Common myeloid progenitor, CD34-positive (primary cell): ENCODE results near the gene FXR2.
"Not testable (repeated sequence)": the region's sequence is repeated elsewhere in the genome, so short reads cannot be mapped to it uniquely, and the experiment has no call there.

Experiments
- CTCF ChIA-PET: fragments of 350-600 bp; sonication (Branson Sonifier 250); formaldehyde crosslinking; loops from one replicate; lab custom pipeline; 2021; ENCODE audit warnings: antibody characterized with exemption; lab: Charles Lee
- POLR2A ChIA-PET: fragments of 350-600 bp; sonication (Branson Sonifier 250); formaldehyde crosslinking; loops from one replicate; lab custom pipeline; 2021; ENCODE audit warnings: antibody characterized with exemption; lab: Charles Lee
- DNase-seq, 3 donors: peaks; one replicate each; pipeline versions ENCODE4 v3.0.0 to v3.0.0-alpha.2; 2013
- H3K27ac ChIP-seq, 2 experiments: 1 replicate in 1 of 2; 2 replicates in 1 of 2; pipeline ENCODE4 v1.7.0; 2013; ENCODE audit warnings: inconsistent platforms in 2 of 2, low read length in 2 of 2, mild to moderate bottlenecking in 2 of 2, low read depth in 1 of 2, moderate library complexity in 1 of 2; ENCODE audit not compliant: severe bottlenecking in 2 of 2, insufficient read depth in 1 of 2, poor library complexity in 1 of 2
- H3K27me3 ChIP-seq, 5 experiments: replicated peaks in 2 of 5; 1 replicate in 3 of 5; 2 replicates in 2 of 5; pipeline versions ENCODE4 v1.6.1 to v1.7.0; 2013; ENCODE audit warnings: low read length in 4 of 5, mild to moderate bottlenecking in 2 of 5, moderate library complexity in 2 of 5, inconsistent platforms in 1 of 5; ENCODE audit not compliant: insufficient read depth in 5 of 5, control insufficient read depth in 4 of 5
- H3K36me3 ChIP-seq, 4 experiments: 1 replicate in 2 of 4; 2 replicates in 2 of 4; pipeline versions ENCODE4 v1.6.1 to v1.7.0; 2013; ENCODE audit warnings: low read length in 3 of 4, control low read depth in 1 of 4, mild to moderate bottlenecking in 1 of 4; ENCODE audit not compliant: control insufficient read depth in 4 of 4, insufficient read depth in 4 of 4
- H3K4me1 ChIP-seq, 4 experiments: 1 replicate in 3 of 4; 2 replicates in 1 of 4; pipeline versions ENCODE4 v1.6.1 to v1.7.1; 2013; ENCODE audit warnings: low read length in 3 of 4, mild to moderate bottlenecking in 3 of 4, control low read depth in 1 of 4, inconsistent platforms in 1 of 4, moderate library complexity in 1 of 4; ENCODE audit not compliant: control insufficient read depth in 4 of 4, insufficient read depth in 4 of 4; ENCODE audit errors: control extremely low read depth in 1 of 4
- H3K4me3 ChIP-seq, 7 experiments: 1 replicate in 4 of 7; 2 replicates in 3 of 7; pipeline versions ENCODE4 v1.5.1 to v1.7.0; 2013; ENCODE audit warnings: mild to moderate bottlenecking in 7 of 7, low read length in 6 of 7, moderate library complexity in 6 of 7, inconsistent platforms in 2 of 7, low read depth in 2 of 7, control low read depth in 1 of 7; ENCODE audit not compliant: insufficient read depth in 4 of 7, control insufficient read depth in 1 of 7; ENCODE audit errors: extremely low read depth in 1 of 7
- H3K9me3 ChIP-seq, 5 experiments: 1 replicate in 4 of 5; 2 replicates in 1 of 5; pipeline versions ENCODE4 v1.6.1 to v1.7.1; 2013; ENCODE audit warnings: low read length in 4 of 5, mild to moderate bottlenecking in 2 of 5, inconsistent platforms in 1 of 5, low read depth in 1 of 5, moderate library complexity in 1 of 5; ENCODE audit not compliant: control insufficient read depth in 4 of 5, insufficient read depth in 2 of 5; ENCODE audit errors: control extremely low read depth in 1 of 5
- WGBS: methylation state at CpG from one replicate; pipeline ENCODE4 v1.1.5; 2013; ENCODE audit not compliant: insufficient coverage; 5-methylcytosine and 5-hydroxymethylcytosine counted together

The FXR2 gene

GRCh38 chr17:7641635-7642034 lies 26.9 kb upstream of the FXR2 start:
- POLR2A ChIA-PET, H3K36me3 ChIP-seq, H3K27ac ChIP-seq, H3K9me3 ChIP-seq, H3K27me3 ChIP-seq, H3K4me3 ChIP-seq, H3K4me1 ChIP-seq: not testable (repeated sequence)
- 77% methylated on average over 7 of the region's 7 CpGs for WGBS
- peak in 1 of 3 donors; percentile 10 for DNase-seq
- CTCF ChIA-PET, result interaction anchor here (0.8 to 2.0 kb wide), 4 partner anchors 9 to 45 kb away, joined by 3 to 10 read pairs (median 6); partner anchors contain the start of genes ATP1B2 and TP53

DNA sequence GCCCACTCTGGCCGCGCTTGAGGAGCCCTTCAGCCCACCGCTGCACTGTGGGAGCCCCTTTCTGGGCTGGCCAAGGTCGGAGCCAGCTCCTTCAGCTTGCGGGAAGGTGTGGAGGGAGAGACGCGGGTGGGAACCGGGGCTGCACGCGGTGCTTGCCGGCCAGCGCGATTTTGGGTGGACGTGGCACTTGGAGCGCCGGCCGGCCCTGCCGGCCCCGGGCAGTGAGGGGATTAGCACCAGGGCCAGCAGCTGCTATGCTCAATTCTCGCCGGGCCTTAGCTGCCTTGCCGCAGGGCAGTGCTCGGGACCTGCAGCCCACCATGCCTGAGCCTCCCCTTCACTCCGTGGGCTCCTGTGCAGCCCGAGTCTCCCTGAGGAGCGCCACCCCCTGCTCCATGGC lies 26.1 kb upstream of the FXR2 start:
- no peak overlapping the region for H3K4me3 ChIP-seq
- WGBS, result 93% methylated on average over 18 of the region's 26 CpGs
- CTCF ChIA-PET, result interaction anchor here (0.8 to 2.0 kb wide), 3 partner anchors 10 to 46 kb away, joined by 3 to 8 read pairs (median 4); partner anchors contain the start of genes ATP1B2 and TP53
- POLR2A ChIA-PET, result no interaction called here
- H3K27ac ChIP-seq, result no peak overlapping the region
- no peaks in the 10 kb centered on the region for H3K4me1 ChIP-seq
- no peaks in the 10 kb centered on the region for H3K27me3 ChIP-seq
- no peaks in the 10 kb centered on the region for H3K9me3 ChIP-seq
- DNase-seq, result no peak
- no peaks in the 10 kb centered on the region for H3K36me3 ChIP-seq

DNA sequence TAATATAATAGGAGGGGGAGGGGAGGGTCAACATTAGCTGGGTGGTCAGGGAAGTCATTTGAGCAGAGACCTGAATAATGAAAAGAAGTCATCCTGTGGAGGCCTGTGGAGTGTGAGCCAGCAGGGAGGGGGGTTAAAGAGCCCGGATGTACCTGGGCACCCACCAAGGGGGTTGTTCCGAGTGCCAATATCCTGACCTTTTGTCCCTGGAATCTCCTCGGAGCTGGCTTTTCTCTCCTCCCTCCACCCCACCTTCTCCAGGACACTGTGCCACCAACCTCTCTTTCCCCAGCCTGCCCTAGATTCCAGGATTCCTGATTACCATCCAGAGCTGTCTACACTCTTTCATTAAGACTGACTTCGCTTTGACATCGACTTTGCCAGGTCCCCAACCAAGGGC lies 21.5 kb upstream of the FXR2 start:
- Histone ChIP-seq H3K27ac (no peak overlapping the region), H3K4me3 (no peak overlapping the region), H3K27me3 (no peaks in the 10 kb centered on the region), H3K36me3 (no peaks in the 10 kb centered on the region), H3K9me3 (no peaks in the 10 kb centered on the region), H3K4me1 (peaks cover 0 to 3% (median 0%) of the 10 kb centered on the region in 4 experiments)
- POLR2A ChIA-PET, result no interaction called here
- no peak for DNase-seq
- 94% methylated on average over 4 of the region's 5 CpGs for WGBS
- CTCF ChIA-PET, result interaction anchor here (0.7 to 8.2 kb wide), 4 partner anchors 8 to 343 kb away, joined by 3 to 91 read pairs (median 4); partner anchors contain the start of genes SAT2, TP53 and WRAP53

GRCh38 chr17:7634384-7634783 lies 19.7 kb upstream of the FXR2 start:
- WGBS, result 67% methylated on average over 1 of the region's 5 CpGs
- peaks cover 0 to 3% (median 0%) of the 10 kb centered on the region in 4 experiments for H3K4me1 ChIP-seq
- POLR2A ChIA-PET, result no interaction called here
- no peaks in the 10 kb centered on the region for H3K9me3 ChIP-seq
- H3K27ac ChIP-seq, result no peak overlapping the region
- DNase-seq, result no peak
- CTCF ChIA-PET, result interaction anchor here (0.5 to 8.2 kb wide), 9 partner anchors 13 to 147 kb away, joined by 3 to 91 read pairs (median 3); partner anchors contain the start of genes TP53 and WRAP53
- no peak overlapping the region for H3K4me3 ChIP-seq
- H3K36me3 ChIP-seq, result no peaks in the 10 kb centered on the region
- no peaks in the 10 kb centered on the region for H3K27me3 ChIP-seq

- H3K36me3 ChIP-seq, result no peaks in the 10 kb centered on the region
- peaks cover 0 to 4% (median 1%) of the 10 kb centered on the region in 4 experiments for H3K4me1 ChIP-seq
- H3K27ac ChIP-seq, result no peak overlapping the region
- H3K9me3 ChIP-seq, result no peaks in the 10 kb centered on the region
- H3K4me3 ChIP-seq, result no peak overlapping the region
- CTCF ChIA-PET, result interaction anchor here (0.9 to 8.2 kb wide), 14 partner anchors 9 to 91 kb away, joined by 4 to 91 read pairs (median 6); partner anchors contain the start of genes ATP1B2, DNAH2, TP53 and WRAP53
- WGBS, result no CpG with 5 or more reads among the region's 2 CpGs
- no peak for DNase-seq
- POLR2A ChIA-PET, result interaction anchor here (1.2 to 1.3 kb wide), 2 partner anchors 53 to 55 kb away, joined by 4 to 6 read pairs; partner anchors contain the start of genes TP53 and WRAP53
- H3K27me3 ChIP-seq, result no peaks in the 10 kb centered on the region
Observed at GRCh38 chr17:7633093-7633492, 18.4 kb upstream of the FXR2 start.

DNA sequence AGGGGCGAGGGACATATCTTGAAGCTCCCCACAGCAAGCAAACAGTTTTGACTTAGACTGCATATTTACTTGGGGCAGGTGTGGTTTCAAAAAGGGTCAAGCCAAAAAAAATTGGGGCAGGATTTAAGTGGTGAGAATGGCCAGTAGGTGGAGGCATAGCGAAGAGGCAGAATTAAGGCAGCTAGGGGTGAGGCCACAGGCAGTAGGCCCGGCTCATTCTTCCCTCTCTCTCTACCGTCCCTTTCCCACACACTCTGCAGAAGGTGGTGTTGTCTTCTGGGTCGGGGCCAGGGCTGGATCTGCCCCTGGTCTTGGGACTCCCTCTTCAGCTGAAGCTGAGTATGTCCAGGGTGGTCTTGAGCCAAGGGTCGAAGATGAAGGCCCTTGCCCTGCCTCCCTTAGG lies 17.8 kb upstream of the FXR2 start:
- 63% methylated on average over 2 of the region's 6 CpGs for WGBS
- no peak overlapping the region for H3K4me3 ChIP-seq
- no peaks in the 10 kb centered on the region for H3K27me3 ChIP-seq
- H3K36me3 ChIP-seq, result no peaks in the 10 kb centered on the region
- no peak overlapping the region for H3K27ac ChIP-seq
- no peaks in the 10 kb centered on the region for H3K9me3 ChIP-seq
- POLR2A ChIA-PET, result interaction anchor here (0.7 to 1.3 kb wide), 3 partner anchors 53 to 521 kb away, joined by 3 to 6 read pairs (median 4); partner anchors contain the start of genes TP53 and WRAP53
- DNase-seq, result peak; percentile 74 to 80 (median 76)
- peaks cover 0 to 6% (median 1%) of the 10 kb centered on the region in 4 experiments for H3K4me1 ChIP-seq
- CTCF ChIA-PET, result interaction anchor here (0.9 to 8.2 kb wide), 16 partner anchors 9 to 91 kb away, joined by 3 to 91 read pairs (median 5); partner anchors contain the start of genes ATP1B2, DNAH2, TP53 and WRAP53
